Activated CD8-positive, alpha-beta T cell treated with anti-CD3 and anti-CD28 coated beads, Interleukin-2, amount 10 ng/mL, durations not matched to agents 7 days and 5 days (primary cell): ENCODE results near the gene FEM1C. TPM values are rescaled to one million over a fixed set of nuclear protein-coding genes. Genes with fewer than 3 reads are reported as not detected.

Source experiments
- ATAC-seq: fragments of 150-1000 bp; cut with Tn5 transposase; one replicate; pipeline ENCODE4 v1.10.0; 2021; ENCODE audit warnings: moderate library complexity
- CTCF ChIA-PET: fragments of 350-600 bp; sonication (Branson Sonifier 250); formaldehyde crosslinking; loops from one replicate; lab custom pipeline; 2021; ENCODE audit warnings: antibody characterized with exemption; lab: Charles Lee
- POLR2A ChIA-PET: fragments of 350-600 bp; sonication (Branson Sonifier 250); formaldehyde crosslinking; loops from one replicate; lab custom pipeline; 2021; ENCODE audit warnings: antibody characterized with exemption; lab: Charles Lee
- DNase-seq: peaks from one replicate; pipeline ENCODE4 v3.0.0-alpha.2; 2020
- H3K27ac Mint-ChIP-seq: one replicate; pipeline ENCODE4 v1.8.0; 2021; ENCODE audit warnings: mild to moderate bottlenecking, mixed read lengths
- H3K27me3 Mint-ChIP-seq: one replicate; pipeline ENCODE4 v1.8.0; 2021; ENCODE audit warnings: low read depth, mixed read lengths
- H3K36me3 Mint-ChIP-seq: one replicate; pipeline ENCODE4 v1.8.0; 2021; ENCODE audit warnings: low read depth, mixed read lengths
- H3K4me1 Mint-ChIP-seq: one replicate; pipeline ENCODE4 v1.8.0; 2021; ENCODE audit warnings: low read depth, mixed read lengths
- H3K4me3 Mint-ChIP-seq: one replicate; pipeline ENCODE4 v1.8.0; 2021; ENCODE audit warnings: mild to moderate bottlenecking, mixed read lengths
- H3K9me3 Mint-ChIP-seq: one replicate; pipeline ENCODE4 v1.8.0; 2022; ENCODE audit warnings: mixed read lengths; ENCODE audit not compliant: insufficient read depth
- total RNA-seq, 2 experiments: library from RNA; stranded (reverse); gene quantifications; one replicate each; pipeline ENCODE4 v1.2.3, GENCODE V29; 2021

FEM1C gene
- total RNA-seq, 2 experiments from 2014 or later: 13.6 to 15.0 TPM

- H3K27me3 Mint-ChIP-seq: peaks cover 8% of the 10 kb centered on the region
- H3K9me3 Mint-ChIP-seq: no peaks in the 10 kb centered on the region
- POLR2A ChIA-PET: no interaction called here
- no peak for ATAC-seq
- no peak overlapping the region for H3K4me3 Mint-ChIP-seq
- CTCF ChIA-PET: interaction anchor here (1.5 to 6.6 kb wide), 2 partner anchors 16 to 268 kb away, joined by 3 to 96 read pairs; no protein-coding TSS in a partner anchor
- no peaks in the 10 kb centered on the region for H3K36me3 Mint-ChIP-seq
- H3K4me1 Mint-ChIP-seq: no peaks in the 10 kb centered on the region
- H3K27ac Mint-ChIP-seq: no peak overlapping the region
- no peak for DNase-seq
These were observed 33.2 kb upstream of the FEM1C start for GRCh38 chr5:115577741-115578140.

GRCh38 chr5:115577329-115577728, 32.8 kb upstream of the FEM1C start:
- POLR2A ChIA-PET: no interaction called here
- Mint-ChIP-seq H3K4me1 (no peaks in the 10 kb centered on the region), H3K9me3 (no peaks in the 10 kb centered on the region), H3K27me3 (peaks cover 13% of the 10 kb centered on the region), H3K36me3 (no peaks in the 10 kb centered on the region), H3K4me3 (no peak overlapping the region), H3K27ac (no peak overlapping the region)
- DNase-seq (no peak), ATAC-seq (no peak)
- CTCF ChIA-PET: interaction anchor here (1.5 to 6.6 kb wide), 2 partner anchors 15 to 268 kb away, joined by 3 to 96 read pairs; no protein-coding TSS in a partner anchor

GRCh38 chr5:115575167-115576070, 30.8 kb upstream of the FEM1C start:
- Mint-ChIP-seq H3K4me3 (no peak overlapping the region), H3K9me3 (no peaks in the 10 kb centered on the region), H3K4me1 (no peaks in the 10 kb centered on the region), H3K36me3 (no peaks in the 10 kb centered on the region), H3K27ac (no peak overlapping the region), H3K27me3 (peaks cover 18% of the 10 kb centered on the region)
- ChIA-PET POLR2A (interaction anchor here (0.6 to 1.4 kb wide), 2 partner anchors 31 to 503 kb away, joined by 3 to 5 read pairs; partner anchors contain the start of gene FEM1C), CTCF (interaction anchor here (0.6 to 6.6 kb wide), 21 partner anchors 8 to 1985 kb away, joined by 3 to 96 read pairs (median 3); partner anchors contain the start of gene FEM1C)
- DNase-seq (no peak), ATAC-seq (no peak)

- Mint-ChIP-seq H3K4me3 (no peak overlapping the region), H3K9me3 (no peaks in the 10 kb centered on the region), H3K4me1 (no peaks in the 10 kb centered on the region), H3K27me3 (peaks cover 18% of the 10 kb centered on the region), H3K36me3 (no peaks in the 10 kb centered on the region), H3K27ac (no peak overlapping the region)
- DNase-seq (no peak), ATAC-seq (no peak)
- ChIA-PET CTCF (interaction anchor here (6.6 kb wide), 1 partner anchor 263 kb away, joined by 96 read pairs; no protein-coding TSS in a partner anchor), POLR2A (no interaction called here)
These were observed 28.6 kb upstream of the FEM1C start for GRCh38 chr5:115573133-115573532.

- ATAC-seq (no peak), DNase-seq (no peak)
- CTCF ChIA-PET: interaction anchor here (1.7 to 6.6 kb wide), 2 partner anchors 259 to 262 kb away, joined by 4 to 96 read pairs; no protein-coding TSS in a partner anchor
- Mint-ChIP-seq H3K4me3 (no peak overlapping the region), H3K9me3 (no peaks in the 10 kb centered on the region), H3K27ac (no peak overlapping the region), H3K27me3 (peaks cover 21% of the 10 kb centered on the region), H3K36me3 (no peaks in the 10 kb centered on the region), H3K4me1 (no peaks in the 10 kb centered on the region)
- POLR2A ChIA-PET: no interaction called here
These were observed 26.9 kb upstream of the FEM1C start for GRCh38 chr5:115571441-115571878.

GRCh38 chr5:115568668-115569067, 24.1 kb upstream of the FEM1C start:
- Mint-ChIP-seq H3K9me3 (no peaks in the 10 kb centered on the region), H3K27ac (no peak overlapping the region), H3K36me3 (no peaks in the 10 kb centered on the region), H3K4me3 (no peak overlapping the region), H3K27me3 (peaks cover 22% of the 10 kb centered on the region), H3K4me1 (no peaks in the 10 kb centered on the region)
- CTCF ChIA-PET: interaction anchor here (1.4 kb wide), 1 partner anchor 260 kb away, joined by 4 read pairs; no protein-coding TSS in a partner anchor
- no peak for ATAC-seq
- POLR2A ChIA-PET: no interaction called here
- no peak for DNase-seq

GRCh38 chr5:115565233-115565632, 20.7 kb upstream of the FEM1C start:
- no peak for ATAC-seq
- CTCF ChIA-PET: no interaction called here
- no peak overlapping the region for H3K4me3 Mint-ChIP-seq

GRCh38 chr5:115561176-115561575, 16.6 kb upstream of the FEM1C start:
- DNase-seq (no peak), ATAC-seq (no peak)
- no peak overlapping the region for H3K4me3 Mint-ChIP-seq
- no peaks in the 10 kb centered on the region for H3K9me3 Mint-ChIP-seq
- H3K4me1 Mint-ChIP-seq: no peaks in the 10 kb centered on the region
- H3K27me3 Mint-ChIP-seq: peaks cover 16% of the 10 kb centered on the region
- no peaks in the 10 kb centered on the region for H3K36me3 Mint-ChIP-seq
- no peak overlapping the region for H3K27ac Mint-ChIP-seq
- ChIA-PET POLR2A (no interaction called here), CTCF (interaction anchor here (0.9 kb wide), 1 partner anchor 13 kb away, joined by 3 read pairs; no protein-coding TSS in a partner anchor)

More at GRCh38 chr5:115565233-115565632, 20.7 kb upstream of the FEM1C start:
- POLR2A ChIA-PET: no interaction called here
- Mint-ChIP-seq H3K36me3 (no peaks in the 10 kb centered on the region), H3K27ac (no peak overlapping the region), H3K27me3 (peaks cover 20% of the 10 kb centered on the region), H3K9me3 (no peaks in the 10 kb centered on the region), H3K4me1 (no peaks in the 10 kb centered on the region)
- DNase-seq: no peak

GRCh38 chr5:115559524-115559923, 14.9 kb upstream of the FEM1C start:
- no peak overlapping the region for H3K4me3 Mint-ChIP-seq

GRCh38 chr5:115558388-115558956, 13.9 kb upstream of the FEM1C start:
- CTCF ChIA-PET: no interaction called here
- H3K27ac Mint-ChIP-seq: no peak overlapping the region
- no peak overlapping the region for H3K4me3 Mint-ChIP-seq
- peaks cover 15% of the 10 kb centered on the region for H3K27me3 Mint-ChIP-seq
- no peaks in the 10 kb centered on the region for H3K9me3 Mint-ChIP-seq
- no peaks in the 10 kb centered on the region for H3K4me1 Mint-ChIP-seq
- POLR2A ChIA-PET: no interaction called here
- DNase-seq (no peak), ATAC-seq (no peak)
- H3K36me3 Mint-ChIP-seq: no peaks in the 10 kb centered on the region

More at GRCh38 chr5:115559524-115559923, 14.9 kb upstream of the FEM1C start:
- Mint-ChIP-seq H3K36me3 (no peaks in the 10 kb centered on the region), H3K4me1 (no peaks in the 10 kb centered on the region), H3K27me3 (peaks cover 15% of the 10 kb centered on the region), H3K9me3 (no peaks in the 10 kb centered on the region), H3K27ac (no peak overlapping the region)
- POLR2A ChIA-PET: no interaction called here
- ATAC-seq (no peak), DNase-seq (no peak)
- CTCF ChIA-PET: no interaction called here

GRCh38 chr5:115557667-115558387, 13.3 kb upstream of the FEM1C start:
- no peak overlapping the region for H3K27ac Mint-ChIP-seq
- peaks cover 10% of the 10 kb centered on the region for H3K27me3 Mint-ChIP-seq
- POLR2A ChIA-PET: no interaction called here
- ATAC-seq (no peak), DNase-seq (no peak)
- CTCF ChIA-PET: no interaction called here
- H3K4me3 Mint-ChIP-seq: no peak overlapping the region
- no peaks in the 10 kb centered on the region for H3K36me3 Mint-ChIP-seq
- no peaks in the 10 kb centered on the region for H3K9me3 Mint-ChIP-seq
- no peaks in the 10 kb centered on the region for H3K4me1 Mint-ChIP-seq
